HepG2 (cell line): ENCODE data around the gene RAB11FIP5. TPM values are rescaled to one million over a fixed set of nuclear protein-coding genes. Genes with fewer than 3 reads are reported as not detected.

ENCODE experiments used
- ATRX ChIP-seq: sonication (generic); formaldehyde crosslinking; IDR thresholded peaks from 2 replicates; pipeline ENCODE4 v1.4.0; 2020; ENCODE audit warnings: missing genetic modification reagents, borderline replicate concordance
- KLF16 ChIP-seq, 2 experiments: sonication (generic) in 1 of 2; formaldehyde crosslinking in 1 of 2; IDR thresholded peaks; 2 replicates each; pipeline versions ENCODE4 v1.6.1 to v1.8.0; 2016 to 2023; ENCODE audit warnings: missing genetic modification reagents in 2 of 2, missing compliant biosample characterization in 1 of 2
- MXI1 ChIP-seq: IDR thresholded peaks from 3 replicates; pipeline ENCODE4 v1.6.1; 2012; ENCODE audit warnings: low read depth, low read length, inconsistent platforms, borderline replicate concordance
- ZBTB8A ChIP-seq: sonication (generic); formaldehyde crosslinking; IDR thresholded peaks from 2 replicates; pipeline ENCODE4 v1.4.0; 2020; ENCODE audit warnings: mild to moderate bottlenecking, low read depth, missing genetic modification reagents, borderline replicate concordance
- ZC3H4 ChIP-seq: sonication (generic); formaldehyde crosslinking; IDR thresholded peaks from 2 replicates; pipeline ENCODE4 v1.4.0; 2020; ENCODE audit warnings: missing genetic modification reagents, borderline replicate concordance
- ZKSCAN5 ChIP-seq: sonication (generic); formaldehyde crosslinking; IDR thresholded peaks from 2 replicates; pipeline ENCODE4 v1.5.1; 2020; ENCODE audit warnings: mild to moderate bottlenecking, missing genetic modification reagents
- ZNF274 ChIP-seq: sonication (generic); formaldehyde crosslinking; IDR thresholded peaks from 2 replicates; pipeline ENCODE4 v1.5.1; 2020; ENCODE audit warnings: mild to moderate bottlenecking, missing genetic modification reagents
- polyA plus RNA-seq, 8 experiments: library from polyadenylated mRNA; depleted of rRNA in 3 of 8; stranded (reverse) in 7 of 8; unstranded in 1 of 8; fragments of >200 nt; fragmentation: Illumina TruSeq in 4 of 8; extraction: Trizol in 4 of 8; gene quantifications; 2 replicates each; pipeline versions ENCODE4 v1.2.1 to v1.2.3, GENCODE V29; 2011 to 2016; ENCODE audit warnings: low read depth in 4 of 8, missing spikeins in 1 of 8, mixed read lengths in 1 of 8; ENCODE audit not compliant: insufficient read depth in 1 of 8
- total RNA-seq, 5 experiments: library from RNA; depleted of rRNA; stranded (reverse); fragments of >200 nt; fragmentation: Illumina TruSeq; extraction: Trizol; gene quantifications; 2 replicates each; pipeline ENCODE4 v1.2.3, GENCODE V29; 2016; ENCODE audit warnings: low read depth in 1 of 5
- TF ChIP-seq, protein P1 (sequence below): sonication (generic); formaldehyde crosslinking; IDR thresholded peaks from 2 replicates; pipeline ENCODE4 v1.5.0; 2020; ENCODE audit warnings: mild to moderate bottlenecking, missing genetic modification reagents
- TF ChIP-seq, protein P2 (sequence below): sonication (generic); formaldehyde crosslinking; IDR thresholded peaks from 2 replicates; pipeline ENCODE4 v1.4.0; 2020; ENCODE audit warnings: missing genetic modification reagents
- TF ChIP-seq, protein P3 (sequence below): sonication (generic); formaldehyde crosslinking; IDR thresholded peaks from 2 replicates; pipeline ENCODE4 v1.8.0; 2022; ENCODE audit warnings: mild to moderate bottlenecking, missing genetic modification reagents; ENCODE audit not compliant: insufficient replicate concordance
- TF ChIP-seq, protein P4 (sequence below): IDR thresholded peaks from 2 replicates; pipeline ENCODE4 v1.6.1; 2018; ENCODE audit warnings: missing genetic modification reagents, mild to moderate bottlenecking, missing compliant biosample characterization
- TF ChIP-seq, protein P5 (sequence below): sonication (generic); formaldehyde crosslinking; IDR thresholded peaks from 2 replicates; pipeline ENCODE4 v1.5.1; 2020; ENCODE audit warnings: mild to moderate bottlenecking, moderate library complexity, missing genetic modification reagents

RAB11FIP5 gene
- total and polyA plus RNA-seq, 2 of the 13 experiments (the other 11 are each of a cell fraction or from before 2014, with no cell fraction given) = 9.4 to 22.9 TPM

DNA sequence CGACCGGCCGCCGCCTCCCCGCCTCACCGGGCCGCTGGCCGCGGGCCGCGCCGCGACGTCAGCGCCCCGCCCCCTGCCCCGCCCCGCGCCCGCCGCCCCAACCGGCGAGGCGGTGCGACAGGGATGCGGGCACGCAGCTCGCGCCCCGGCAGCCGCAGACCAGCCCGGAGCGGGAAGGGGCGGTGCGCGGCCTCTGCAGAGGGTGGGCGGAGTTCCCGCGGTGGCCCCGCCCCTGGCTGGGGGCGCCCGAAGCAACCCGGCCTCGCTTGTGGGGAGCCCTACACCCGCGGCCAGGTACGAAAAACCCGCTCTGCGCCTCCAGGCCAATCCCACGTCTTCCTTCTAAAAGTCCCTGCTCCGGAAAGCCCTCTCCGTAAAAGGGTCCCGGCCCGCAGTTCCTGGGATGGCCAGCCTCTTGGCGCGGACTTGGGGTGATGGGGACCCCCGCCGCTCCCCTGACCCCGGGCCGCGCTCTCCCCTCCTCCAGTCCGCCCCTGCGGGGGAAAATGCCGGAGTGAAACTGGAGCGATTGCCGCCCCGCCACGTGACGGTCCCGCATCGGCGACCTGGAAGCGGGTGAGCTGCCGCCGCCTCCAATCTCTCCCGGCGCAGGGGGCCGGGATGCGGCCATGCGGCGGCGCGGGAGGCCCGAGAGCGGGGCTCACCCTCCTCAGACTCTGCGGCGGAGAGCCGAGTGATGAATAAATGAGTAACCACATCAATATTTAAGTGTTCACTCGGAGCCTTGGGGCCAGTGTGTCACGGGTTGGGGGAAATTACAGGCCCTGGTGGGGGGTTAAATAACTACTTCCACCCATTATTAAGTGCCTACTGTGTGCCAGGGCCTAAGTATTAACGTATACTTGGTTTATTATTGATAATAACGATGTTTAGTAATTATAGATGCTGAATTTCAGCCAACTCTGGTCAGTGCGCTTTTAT, at the start of gene RAB11FIP5 (continued):
- TF ChIP-seq, protein P1, sequence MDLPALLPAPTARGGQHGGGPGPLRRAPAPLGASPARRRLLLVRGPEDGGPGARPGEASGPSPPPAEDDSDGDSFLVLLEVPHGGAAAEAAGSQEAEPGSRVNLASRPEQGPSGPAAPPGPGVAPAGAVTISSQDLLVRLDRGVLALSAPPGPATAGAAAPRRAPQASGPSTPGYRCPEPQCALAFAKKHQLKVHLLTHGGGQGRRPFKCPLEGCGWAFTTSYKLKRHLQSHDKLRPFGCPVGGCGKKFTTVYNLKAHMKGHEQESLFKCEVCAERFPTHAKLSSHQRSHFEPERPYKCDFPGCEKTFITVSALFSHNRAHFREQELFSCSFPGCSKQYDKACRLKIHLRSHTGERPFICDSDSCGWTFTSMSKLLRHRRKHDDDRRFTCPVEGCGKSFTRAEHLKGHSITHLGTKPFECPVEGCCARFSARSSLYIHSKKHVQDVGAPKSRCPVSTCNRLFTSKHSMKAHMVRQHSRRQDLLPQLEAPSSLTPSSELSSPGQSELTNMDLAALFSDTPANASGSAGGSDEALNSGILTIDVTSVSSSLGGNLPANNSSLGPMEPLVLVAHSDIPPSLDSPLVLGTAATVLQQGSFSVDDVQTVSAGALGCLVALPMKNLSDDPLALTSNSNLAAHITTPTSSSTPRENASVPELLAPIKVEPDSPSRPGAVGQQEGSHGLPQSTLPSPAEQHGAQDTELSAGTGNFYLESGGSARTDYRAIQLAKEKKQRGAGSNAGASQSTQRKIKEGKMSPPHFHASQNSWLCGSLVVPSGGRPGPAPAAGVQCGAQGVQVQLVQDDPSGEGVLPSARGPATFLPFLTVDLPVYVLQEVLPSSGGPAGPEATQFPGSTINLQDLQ (CRISPR knock-in tag) = no peak
- TF ChIP-seq KLF16 (CRISPR knock-in tag; IDR thresholded peaks at IDR 0.05) (peak in 1 of 2 experiments; percentile 73; a peak in 2 of 4 replicates), ZKSCAN5 (no peak), ATRX (CRISPR knock-in tag) (no peak), ZNF274 (peak; percentile 66; the same call in 1 of the 2 replicates), ZC3H4 (CRISPR knock-in tag) (peak; percentile 57; the same call in 1 of the 2 replicates), MXI1 (peak; percentile 32; the same call in 1 of the 3 replicates), ZBTB8A (no peak)
- TF ChIP-seq, protein P2, sequence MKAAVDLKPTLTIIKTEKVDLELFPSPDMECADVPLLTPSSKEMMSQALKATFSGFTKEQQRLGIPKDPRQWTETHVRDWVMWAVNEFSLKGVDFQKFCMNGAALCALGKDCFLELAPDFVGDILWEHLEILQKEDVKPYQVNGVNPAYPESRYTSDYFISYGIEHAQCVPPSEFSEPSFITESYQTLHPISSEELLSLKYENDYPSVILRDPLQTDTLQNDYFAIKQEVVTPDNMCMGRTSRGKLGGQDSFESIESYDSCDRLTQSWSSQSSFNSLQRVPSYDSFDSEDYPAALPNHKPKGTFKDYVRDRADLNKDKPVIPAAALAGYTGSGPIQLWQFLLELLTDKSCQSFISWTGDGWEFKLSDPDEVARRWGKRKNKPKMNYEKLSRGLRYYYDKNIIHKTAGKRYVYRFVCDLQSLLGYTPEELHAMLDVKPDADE = 0 out of 2 replicates have a peak, but pooled peaks have one; percentile 7
- TF ChIP-seq, protein P3, sequence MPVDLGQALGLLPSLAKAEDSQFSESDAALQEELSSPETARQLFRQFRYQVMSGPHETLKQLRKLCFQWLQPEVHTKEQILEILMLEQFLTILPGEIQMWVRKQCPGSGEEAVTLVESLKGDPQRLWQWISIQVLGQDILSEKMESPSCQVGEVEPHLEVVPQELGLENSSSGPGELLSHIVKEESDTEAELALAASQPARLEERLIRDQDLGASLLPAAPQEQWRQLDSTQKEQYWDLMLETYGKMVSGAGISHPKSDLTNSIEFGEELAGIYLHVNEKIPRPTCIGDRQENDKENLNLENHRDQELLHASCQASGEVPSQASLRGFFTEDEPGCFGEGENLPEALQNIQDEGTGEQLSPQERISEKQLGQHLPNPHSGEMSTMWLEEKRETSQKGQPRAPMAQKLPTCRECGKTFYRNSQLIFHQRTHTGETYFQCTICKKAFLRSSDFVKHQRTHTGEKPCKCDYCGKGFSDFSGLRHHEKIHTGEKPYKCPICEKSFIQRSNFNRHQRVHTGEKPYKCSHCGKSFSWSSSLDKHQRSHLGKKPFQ = peak; percentile 48
- TF ChIP-seq, protein P4, sequence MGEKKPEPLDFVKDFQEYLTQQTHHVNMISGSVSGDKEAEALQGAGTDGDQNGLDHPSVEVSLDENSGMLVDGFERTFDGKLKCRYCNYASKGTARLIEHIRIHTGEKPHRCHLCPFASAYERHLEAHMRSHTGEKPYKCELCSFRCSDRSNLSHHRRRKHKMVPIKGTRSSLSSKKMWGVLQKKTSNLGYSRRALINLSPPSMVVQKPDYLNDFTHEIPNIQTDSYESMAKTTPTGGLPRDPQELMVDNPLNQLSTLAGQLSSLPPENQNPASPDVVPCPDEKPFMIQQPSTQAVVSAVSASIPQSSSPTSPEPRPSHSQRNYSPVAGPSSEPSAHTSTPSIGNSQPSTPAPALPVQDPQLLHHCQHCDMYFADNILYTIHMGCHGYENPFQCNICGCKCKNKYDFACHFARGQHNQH = peak; percentile 88
- TF ChIP-seq, protein P5, sequence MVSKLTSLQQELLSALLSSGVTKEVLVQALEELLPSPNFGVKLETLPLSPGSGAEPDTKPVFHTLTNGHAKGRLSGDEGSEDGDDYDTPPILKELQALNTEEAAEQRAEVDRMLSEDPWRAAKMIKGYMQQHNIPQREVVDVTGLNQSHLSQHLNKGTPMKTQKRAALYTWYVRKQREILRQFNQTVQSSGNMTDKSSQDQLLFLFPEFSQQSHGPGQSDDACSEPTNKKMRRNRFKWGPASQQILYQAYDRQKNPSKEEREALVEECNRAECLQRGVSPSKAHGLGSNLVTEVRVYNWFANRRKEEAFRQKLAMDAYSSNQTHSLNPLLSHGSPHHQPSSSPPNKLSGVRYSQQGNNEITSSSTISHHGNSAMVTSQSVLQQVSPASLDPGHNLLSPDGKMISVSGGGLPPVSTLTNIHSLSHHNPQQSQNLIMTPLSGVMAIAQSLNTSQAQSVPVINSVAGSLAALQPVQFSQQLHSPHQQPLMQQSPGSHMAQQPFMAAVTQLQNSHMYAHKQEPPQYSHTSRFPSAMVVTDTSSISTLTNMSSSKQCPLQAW (CRISPR knock-in tag) = peak; percentile 92
